Omental fat pad (tissue), 4 donors: ENCODE measurements around the gene IL15. TPM values are rescaled to one million over a fixed set of nuclear protein-coding genes. Genes with fewer than 3 reads are reported as not detected.

Experiments
- ATAC-seq: fragments of 150-250 bp; one replicate; pipeline ENCODE4 v1.9.1; 2016; ENCODE audit warnings: mild to moderate bottlenecking, moderate library complexity; ENCODE audit not compliant: low FRiP score
- DNase-seq: peaks from one replicate; pipeline ENCODE4 v3.0.0-alpha.2; 2019; ENCODE audit warnings: low spot score
- CTCF ChIP-seq, 3 donors: fragments of 450-650 bp; IDR thresholded peaks; one replicate each; pipeline ENCODE4 v1.5.1; 2016 to 2017; ENCODE audit warnings: antibody characterized with exemption in 3 of 3, mild to moderate bottlenecking in 3 of 3, moderate library complexity in 2 of 3
- total RNA-seq, 4 donors: library from RNA; depleted of rRNA; stranded (reverse); fragments of >200 nt; gene quantifications; one replicate each; pipeline ENCODE4 v1.1.0, GENCODE V29; 2016

Gene IL15
- total RNA-seq, 4 donors from 2014 or later = 3.9 to 14.2 (median 7.6) TPM

GRCh38 chr4:141657550-141658250 is 21.3 kb downstream of the IL15 start:
- TF ChIP-seq CTCF (IDR thresholded peaks at IDR 0.05) = no peak
- DNase-seq = no peak
- ATAC-seq = no peak

- ATAC-seq (no peak), DNase-seq (no peak)
- no peak for TF ChIP-seq CTCF (IDR thresholded peaks at IDR 0.05)
Observed at GRCh38 chr4:141658309-141658708, 21.9 kb downstream of the IL15 start.

- ATAC-seq = no peak
- TF ChIP-seq CTCF (IDR thresholded peaks at IDR 0.05) = no peak
- DNase-seq = no peak
Observed at GRCh38 chr4:141659539-141659938, 23.2 kb downstream of the IL15 start.

- no peak for ATAC-seq
- TF ChIP-seq CTCF (IDR thresholded peaks at IDR 0.05) = no peak
- no peak for DNase-seq
Observed at GRCh38 chr4:141660880-141661279, 24.5 kb downstream of the IL15 start.

GRCh38 chr4:141668200-141668910 is 32.0 kb downstream of the IL15 start:
- no peak for TF ChIP-seq CTCF (IDR thresholded peaks at IDR 0.05)
- ATAC-seq (no peak), DNase-seq (no peak)

GRCh38 chr4:141669501-141669900 is 33.1 kb downstream of the IL15 start:
- DNase-seq (no peak), ATAC-seq (no peak)
- TF ChIP-seq CTCF (IDR thresholded peaks at IDR 0.05) = no peak

- no peak for DNase-seq
- no peak for TF ChIP-seq CTCF (IDR thresholded peaks at IDR 0.05)
- no peak for ATAC-seq
Observed at GRCh38 chr4:141675384-141675783, 39.0 kb downstream of the IL15 start.
